ENCODE results near the gene SLC6A18.

DNA sequence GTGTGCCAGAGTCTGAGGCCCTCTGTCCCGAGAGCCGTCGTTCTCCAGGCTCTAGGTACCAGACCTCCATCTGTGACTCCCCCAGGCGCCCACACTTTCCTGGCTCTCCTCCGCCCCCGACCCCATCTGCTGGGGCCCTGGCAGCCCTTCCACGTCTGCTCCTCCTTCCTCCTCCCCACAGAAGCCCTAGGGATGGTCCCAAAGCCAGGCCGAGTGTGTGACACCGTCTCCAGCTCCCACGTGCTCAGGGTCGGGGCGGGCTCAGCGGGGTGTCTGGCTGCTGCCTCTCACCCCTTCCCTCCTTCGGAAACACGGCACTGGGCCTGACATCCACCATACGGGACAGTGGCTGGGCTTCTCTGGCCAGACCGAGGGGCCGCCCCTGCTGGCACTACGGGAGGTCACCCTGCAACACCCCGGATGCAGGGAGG, 44.3 kb upstream of the SLC6A18 start:
- TF ChIP-seq CBX5 (CRISPR knock-in tag; IDR thresholded peaks at IDR 0.05; ENCODE audit: borderline replicate concordance) = no peak
- no peak for TF ChIP-seq REST (IDR thresholded peaks at IDR 0.05; ENCODE audit: borderline replicate concordance in 1 of 2, low read depth in 1 of 2, low read length in 2 of 2)
- no peak for TF ChIP-seq ZFP1 (CRISPR knock-in tag; IDR thresholded peaks at IDR 0.05)
- no peak for TF ChIP-seq TCF7L2 (IDR thresholded peaks at IDR 0.05; ENCODE audit: low read depth, low read length)
- no peak for TF ChIP-seq UBTF (CRISPR knock-in tag; IDR thresholded peaks at IDR 0.05)
- TF ChIP-seq, protein P1, sequence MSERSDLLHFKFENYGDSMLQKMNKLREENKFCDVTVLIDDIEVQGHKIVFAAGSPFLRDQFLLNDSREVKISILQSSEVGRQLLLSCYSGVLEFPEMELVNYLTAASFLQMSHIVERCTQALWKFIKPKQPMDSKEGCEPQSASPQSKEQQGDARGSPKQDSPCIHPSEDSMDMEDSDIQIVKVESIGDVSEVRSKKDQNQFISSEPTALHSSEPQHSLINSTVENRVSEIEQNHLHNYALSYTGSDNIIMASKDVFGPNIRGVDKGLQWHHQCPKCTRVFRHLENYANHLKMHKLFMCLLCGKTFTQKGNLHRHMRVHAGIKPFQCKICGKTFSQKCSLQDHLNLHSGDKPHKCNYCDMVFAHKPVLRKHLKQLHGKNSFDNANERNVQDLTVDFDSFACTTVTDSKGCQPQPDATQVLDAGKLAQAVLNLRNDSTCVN (CRISPR knock-in tag; IDR thresholded peaks at IDR 0.05; ENCODE audit: borderline replicate concordance) = no peak
- TF ChIP-seq, protein P2, sequence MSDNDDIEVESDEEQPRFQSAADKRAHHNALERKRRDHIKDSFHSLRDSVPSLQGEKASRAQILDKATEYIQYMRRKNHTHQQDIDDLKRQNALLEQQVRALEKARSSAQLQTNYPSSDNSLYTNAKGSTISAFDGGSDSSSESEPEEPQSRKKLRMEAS (IDR thresholded peaks at IDR 0.05) = no peak
- TF ChIP-seq, protein P3, sequence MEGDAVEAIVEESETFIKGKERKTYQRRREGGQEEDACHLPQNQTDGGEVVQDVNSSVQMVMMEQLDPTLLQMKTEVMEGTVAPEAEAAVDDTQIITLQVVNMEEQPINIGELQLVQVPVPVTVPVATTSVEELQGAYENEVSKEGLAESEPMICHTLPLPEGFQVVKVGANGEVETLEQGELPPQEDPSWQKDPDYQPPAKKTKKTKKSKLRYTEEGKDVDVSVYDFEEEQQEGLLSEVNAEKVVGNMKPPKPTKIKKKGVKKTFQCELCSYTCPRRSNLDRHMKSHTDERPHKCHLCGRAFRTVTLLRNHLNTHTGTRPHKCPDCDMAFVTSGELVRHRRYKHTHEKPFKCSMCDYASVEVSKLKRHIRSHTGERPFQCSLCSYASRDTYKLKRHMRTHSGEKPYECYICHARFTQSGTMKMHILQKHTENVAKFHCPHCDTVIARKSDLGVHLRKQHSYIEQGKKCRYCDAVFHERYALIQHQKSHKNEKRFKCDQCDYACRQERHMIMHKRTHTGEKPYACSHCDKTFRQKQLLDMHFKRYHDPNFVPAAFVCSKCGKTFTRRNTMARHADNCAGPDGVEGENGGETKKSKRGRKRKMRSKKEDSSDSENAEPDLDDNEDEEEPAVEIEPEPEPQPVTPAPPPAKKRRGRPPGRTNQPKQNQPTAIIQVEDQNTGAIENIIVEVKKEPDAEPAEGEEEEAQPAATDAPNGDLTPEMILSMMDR (CRISPR knock-in tag; IDR thresholded peaks at IDR 0.05) = no peak
- TF ChIP-seq ZBTB7A (CRISPR knock-in tag; IDR thresholded peaks at IDR 0.05) = no peak
- no peak for TF ChIP-seq HMG20A (CRISPR knock-in tag; IDR thresholded peaks at IDR 0.05; ENCODE audit: borderline replicate concordance)
- TF ChIP-seq SIX1 (CRISPR knock-in tag; IDR thresholded peaks at IDR 0.05; ENCODE audit: borderline replicate concordance) = no peak
- no peak for TF ChIP-seq SATB2 (CRISPR knock-in tag; IDR thresholded peaks at IDR 0.05)

Data from HepG2 (cell line).